GM12875 (cell line): ENCODE data around the gene KIN.

ENCODE experiments used
- H3K4me3 ChIP-seq: one replicate; pipeline ENCODE4 v1.5.1; 2011; ENCODE audit warnings: low read depth, low read length, control low read depth
- TF ChIP-seq, protein P1 (sequence below): IDR thresholded peaks from 2 replicates; pipeline ENCODE4 v1.5.1; 2011; ENCODE audit warnings: low read depth, mild to moderate bottlenecking, control low read depth, inconsistent platforms, low read length, moderate library complexity, borderline replicate concordance; ENCODE audit not compliant: insufficient read depth

The KIN gene

GRCh38 chr10:7787857-7788638, at the start of gene KIN, which contains the start of gene ATP5F1C:
TSS of gene KIN (minus strand) at chr10:7787993. CDS start at chr10:7787933, 60 bp downstream.
TSS of gene ATP5F1C (plus strand) at chr10:7788177. CDS start at chr10:7788208, 31 bp downstream.
- TF ChIP-seq, protein P1, sequence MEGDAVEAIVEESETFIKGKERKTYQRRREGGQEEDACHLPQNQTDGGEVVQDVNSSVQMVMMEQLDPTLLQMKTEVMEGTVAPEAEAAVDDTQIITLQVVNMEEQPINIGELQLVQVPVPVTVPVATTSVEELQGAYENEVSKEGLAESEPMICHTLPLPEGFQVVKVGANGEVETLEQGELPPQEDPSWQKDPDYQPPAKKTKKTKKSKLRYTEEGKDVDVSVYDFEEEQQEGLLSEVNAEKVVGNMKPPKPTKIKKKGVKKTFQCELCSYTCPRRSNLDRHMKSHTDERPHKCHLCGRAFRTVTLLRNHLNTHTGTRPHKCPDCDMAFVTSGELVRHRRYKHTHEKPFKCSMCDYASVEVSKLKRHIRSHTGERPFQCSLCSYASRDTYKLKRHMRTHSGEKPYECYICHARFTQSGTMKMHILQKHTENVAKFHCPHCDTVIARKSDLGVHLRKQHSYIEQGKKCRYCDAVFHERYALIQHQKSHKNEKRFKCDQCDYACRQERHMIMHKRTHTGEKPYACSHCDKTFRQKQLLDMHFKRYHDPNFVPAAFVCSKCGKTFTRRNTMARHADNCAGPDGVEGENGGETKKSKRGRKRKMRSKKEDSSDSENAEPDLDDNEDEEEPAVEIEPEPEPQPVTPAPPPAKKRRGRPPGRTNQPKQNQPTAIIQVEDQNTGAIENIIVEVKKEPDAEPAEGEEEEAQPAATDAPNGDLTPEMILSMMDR = no peak

GRCh38 chr10:7836571-7836970, 48.8 kb upstream of the KIN start:
- TF ChIP-seq, protein P1 = no peak
- no peak overlapping the region for H3K4me3 ChIP-seq

More at GRCh38 chr10:7787857-7788638, at the start of gene KIN, which contains the start of gene ATP5F1C:
- H3K4me3 ChIP-seq = peak within 1 kb of the TSS; percentile 76

GRCh38 chr10:7834262-7834661, 46.5 kb upstream of the KIN start:
- H3K4me3 ChIP-seq = no peak overlapping the region
- TF ChIP-seq, protein P1 = no peak

GRCh38 chr10:7833210-7833609, 45.4 kb upstream of the KIN start:
- TF ChIP-seq, protein P1 = no peak
- H3K4me3 ChIP-seq = no peak overlapping the region

DNA sequence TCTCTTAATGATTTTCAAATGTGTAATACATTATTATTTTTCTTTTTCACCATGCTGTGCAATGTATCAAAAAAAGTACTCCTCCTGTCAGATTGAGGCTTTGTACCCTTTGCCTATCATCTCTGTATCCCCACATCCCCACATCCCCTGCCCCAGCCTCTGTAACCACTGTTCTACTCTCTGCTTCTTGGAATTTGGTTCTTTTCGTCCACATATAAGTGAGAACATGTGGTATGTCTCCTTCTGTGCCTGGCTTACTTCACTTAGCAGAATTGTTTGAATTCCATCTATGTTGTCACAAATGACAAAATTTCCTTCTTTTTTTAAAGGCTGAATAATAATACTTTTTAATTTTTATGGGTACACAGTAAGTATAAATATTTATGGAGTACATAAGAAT, 44.3 kb upstream of the KIN start:
- no peak overlapping the region for H3K4me3 ChIP-seq
- TF ChIP-seq, protein P1 = no peak

GRCh38 chr10:7829289-7829834, 41.6 kb upstream of the KIN start:
- TF ChIP-seq, protein P1 = no peak
- H3K4me3 ChIP-seq = no peak overlapping the region

GRCh38 chr10:7826971-7827370, 39.2 kb upstream of the KIN start:
- H3K4me3 ChIP-seq = no peak overlapping the region
- TF ChIP-seq, protein P1 = no peak
